NCI-H2081 treated with DMSO at 0.1 percent for 48 hours (cell line): ENCODE results near the gene FAM131C.
"Not testable (repeated sequence)": the region's sequence is repeated elsewhere in the genome, so short reads cannot be mapped to it uniquely, and the experiment has no call there.

ENCODE experiments used
- DNase-seq: peaks from one replicate; lab custom pipeline; 2025; lab: John Stamatoyannopoulos, UW

Gene FAM131C

GRCh38 chr1:16033103-16033632 lies 40.3 kb downstream of the FAM131C start:
- DNase-seq = not testable (repeated sequence)

DNA sequence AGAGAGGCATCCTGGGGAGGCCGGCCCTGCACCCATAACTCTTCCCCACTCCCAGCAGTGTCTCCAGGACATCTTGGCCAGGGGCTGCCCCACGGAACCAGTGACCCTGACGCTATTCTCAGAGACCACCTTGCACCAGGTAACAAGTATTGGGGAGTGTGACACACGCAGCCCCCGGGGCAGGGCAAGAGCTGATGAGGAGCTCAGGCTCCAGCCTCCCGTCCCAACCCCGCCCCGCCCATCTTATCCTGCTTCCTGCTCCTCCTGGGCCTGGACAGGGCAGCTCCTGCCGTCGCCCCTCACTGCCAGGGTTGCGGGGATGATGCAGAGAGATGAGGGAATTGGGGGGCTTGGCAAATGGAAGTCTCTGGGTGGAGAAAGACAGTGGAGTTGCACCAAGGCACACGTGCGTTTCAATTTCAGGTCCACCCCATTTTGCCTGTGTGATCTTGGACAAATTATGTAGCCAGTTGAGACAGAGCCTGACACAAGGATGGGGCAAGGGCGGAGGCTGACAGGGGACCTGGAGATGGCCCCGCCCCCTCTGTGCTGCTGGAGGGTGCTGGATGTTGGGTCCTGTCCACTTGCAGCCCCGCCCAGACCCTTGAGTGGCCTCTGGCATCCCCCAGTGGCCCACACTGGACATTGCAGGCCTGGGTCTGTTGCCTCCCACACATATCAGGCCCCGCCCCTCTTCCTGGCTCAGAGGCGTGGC lies 40.9 kb downstream of the FAM131C start:
- no peak for DNase-seq

- no peak for DNase-seq
Observed at GRCh38 chr1:16031551-16031950, 41.9 kb downstream of the FAM131C start.

DNA sequence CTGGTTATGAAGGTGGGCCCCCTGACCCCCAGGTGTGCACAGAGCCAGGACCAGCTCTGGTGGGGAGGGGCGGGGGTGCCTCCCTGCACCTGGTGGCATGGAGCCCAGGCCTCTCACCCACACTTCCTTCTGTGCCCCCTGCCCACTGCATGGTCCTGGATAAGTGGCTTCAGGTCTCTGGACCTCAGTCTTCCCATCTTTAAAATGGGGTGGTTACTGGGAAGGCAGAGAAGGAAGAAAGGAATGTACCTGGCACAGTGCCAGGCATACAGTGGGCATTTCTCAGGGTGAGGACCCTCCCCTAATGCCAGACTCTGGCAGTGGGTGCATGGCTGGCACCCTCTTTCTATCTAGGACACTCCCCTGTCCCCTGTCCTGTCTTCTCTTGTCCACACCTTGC lies 44.2 kb downstream of the FAM131C start:
- DNase-seq = no peak

- not testable (repeated sequence) for DNase-seq
Observed at GRCh38 chr1:16029003-16029268, 44.5 kb downstream of the FAM131C start.

DNA sequence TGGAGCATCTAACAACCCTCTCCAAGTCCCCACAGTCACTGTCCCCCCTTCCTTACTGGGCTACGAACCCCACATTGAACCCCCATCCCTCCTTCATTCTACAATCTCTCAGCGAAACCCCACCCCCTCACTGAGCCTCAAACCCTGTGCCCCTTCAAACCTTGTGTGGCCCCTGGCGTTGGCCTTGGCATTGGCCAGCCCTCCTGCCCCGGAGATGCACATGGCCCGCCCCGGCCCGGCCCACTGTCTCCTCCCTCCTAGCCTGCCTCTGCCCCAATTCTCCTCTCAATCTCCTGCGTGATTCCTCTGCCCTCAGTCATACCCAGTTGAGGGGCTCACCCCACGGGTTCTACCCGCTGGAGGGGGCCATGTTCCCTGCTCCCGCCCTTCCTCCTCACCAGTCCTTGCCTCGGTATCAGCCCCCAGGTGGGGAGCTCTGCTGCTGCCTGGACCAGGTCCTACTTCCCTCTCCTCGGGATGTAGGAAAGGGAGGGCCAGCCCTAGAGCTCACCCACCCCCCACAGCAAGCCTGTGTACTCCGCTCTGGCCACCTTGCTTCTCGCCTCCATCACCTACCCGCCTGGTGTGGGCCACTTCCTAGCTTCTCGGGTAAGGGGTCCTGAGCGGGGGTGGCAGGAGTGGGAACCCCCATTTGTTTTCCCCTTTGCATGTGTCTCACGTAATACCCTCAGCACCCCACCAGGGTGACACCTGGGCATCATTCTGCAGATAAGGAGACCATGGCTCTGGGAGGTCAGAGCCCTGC lies 45.0 kb downstream of the FAM131C start:
- no peak for DNase-seq

DNA sequence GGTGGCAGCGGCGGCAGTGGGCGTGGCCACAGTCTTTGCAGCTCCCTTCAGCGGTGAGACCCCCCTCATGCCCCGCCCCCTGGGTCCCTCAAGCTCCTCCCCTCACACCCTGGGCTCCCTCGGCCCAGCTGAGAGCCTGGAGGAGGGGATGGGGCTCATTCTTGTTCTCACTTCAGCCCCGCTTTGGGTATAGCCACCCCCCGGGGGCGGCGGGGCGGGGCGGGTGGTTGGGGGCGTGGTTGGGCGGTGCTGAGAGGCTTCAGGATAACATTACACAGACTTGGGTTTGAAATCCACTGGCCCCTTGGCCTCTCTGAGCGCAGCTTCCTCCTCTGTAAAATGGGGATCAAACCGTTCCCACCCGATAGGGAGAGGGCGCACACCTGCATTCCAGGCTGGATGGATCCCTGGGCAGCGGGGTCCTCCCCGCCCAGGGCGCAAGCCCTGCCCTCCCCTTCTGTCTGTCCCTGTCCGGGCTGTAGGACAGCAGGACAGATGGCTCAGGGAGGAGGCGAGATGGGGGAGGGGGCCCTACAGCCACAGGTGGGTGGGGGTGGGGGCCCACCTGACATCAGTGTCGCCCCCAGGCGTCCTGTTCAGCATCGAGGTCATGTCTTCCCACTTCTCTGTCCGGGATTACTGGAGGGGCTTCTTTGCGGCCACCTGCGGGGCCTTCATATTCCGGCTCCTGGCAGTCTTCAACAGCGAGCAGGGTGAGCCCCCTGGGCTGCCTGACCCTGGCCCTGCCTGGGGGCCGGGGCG lies 46.5 kb downstream of the FAM131C start:
- no peak for DNase-seq

DNA sequence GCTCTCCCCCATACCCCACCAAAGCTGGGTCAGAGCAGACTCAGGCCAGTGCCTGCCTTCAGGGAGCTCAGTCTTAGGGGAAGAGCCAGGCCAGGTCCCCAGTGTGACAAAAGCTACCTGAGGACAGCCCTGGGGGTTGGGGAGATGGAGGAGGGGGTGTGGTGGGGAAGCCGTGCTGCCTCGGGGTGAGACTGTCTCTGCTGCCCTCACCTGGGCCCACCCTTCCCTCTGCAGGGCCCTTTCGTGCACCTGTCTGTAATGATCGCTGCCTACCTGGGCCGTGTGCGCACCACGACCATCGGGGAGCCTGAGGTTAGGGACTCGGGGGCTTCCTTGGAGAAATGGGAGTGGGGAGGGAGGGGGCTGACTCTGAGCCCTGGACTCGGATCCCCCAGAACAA lies 47.1 kb downstream of the FAM131C start:
- not testable (repeated sequence) for DNase-seq

GRCh38 chr1:16023050-16023653 lies 50.3 kb downstream of the FAM131C start:
- no peak for DNase-seq

- DNase-seq = no peak
Observed at GRCh38 chr1:16022393-16022792, 51.1 kb downstream of the FAM131C start.

- DNase-seq = no peak
Observed at GRCh38 chr1:16021681-16022080, 51.8 kb downstream of the FAM131C start, which contains the start of gene CLCNKA. Gene CLCNKA (plus strand): TSS chr1:16022036. CDS start chr1:16022620, 584 bp downstream.

DNA sequence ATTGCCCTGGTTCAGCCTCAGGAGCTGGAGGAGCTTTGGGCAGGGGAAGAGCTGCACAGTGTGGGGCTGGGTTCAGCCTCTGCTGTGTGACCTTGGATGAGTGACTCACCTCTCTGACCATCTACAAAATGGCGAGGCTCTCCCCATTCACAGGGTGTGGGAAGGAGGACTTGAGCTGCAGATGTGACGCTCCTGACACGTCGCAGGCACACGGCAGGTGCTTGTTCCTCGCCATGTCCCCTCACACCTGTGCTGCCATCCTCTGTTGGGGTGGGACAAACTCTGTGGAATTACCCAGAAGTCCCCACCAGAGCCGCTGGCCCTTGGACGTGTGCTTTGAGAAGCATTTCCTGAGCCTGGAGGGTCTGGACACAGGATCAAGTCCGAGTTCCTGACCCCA lies 52.6 kb downstream of the FAM131C start:
- DNase-seq = not testable (repeated sequence)

- DNase-seq = no peak
Observed at GRCh38 chr1:16020325-16020724, 53.1 kb downstream of the FAM131C start.

- no peak for DNase-seq
Observed at GRCh38 chr1:16019644-16020277, 53.7 kb downstream of the FAM131C start.

DNA sequence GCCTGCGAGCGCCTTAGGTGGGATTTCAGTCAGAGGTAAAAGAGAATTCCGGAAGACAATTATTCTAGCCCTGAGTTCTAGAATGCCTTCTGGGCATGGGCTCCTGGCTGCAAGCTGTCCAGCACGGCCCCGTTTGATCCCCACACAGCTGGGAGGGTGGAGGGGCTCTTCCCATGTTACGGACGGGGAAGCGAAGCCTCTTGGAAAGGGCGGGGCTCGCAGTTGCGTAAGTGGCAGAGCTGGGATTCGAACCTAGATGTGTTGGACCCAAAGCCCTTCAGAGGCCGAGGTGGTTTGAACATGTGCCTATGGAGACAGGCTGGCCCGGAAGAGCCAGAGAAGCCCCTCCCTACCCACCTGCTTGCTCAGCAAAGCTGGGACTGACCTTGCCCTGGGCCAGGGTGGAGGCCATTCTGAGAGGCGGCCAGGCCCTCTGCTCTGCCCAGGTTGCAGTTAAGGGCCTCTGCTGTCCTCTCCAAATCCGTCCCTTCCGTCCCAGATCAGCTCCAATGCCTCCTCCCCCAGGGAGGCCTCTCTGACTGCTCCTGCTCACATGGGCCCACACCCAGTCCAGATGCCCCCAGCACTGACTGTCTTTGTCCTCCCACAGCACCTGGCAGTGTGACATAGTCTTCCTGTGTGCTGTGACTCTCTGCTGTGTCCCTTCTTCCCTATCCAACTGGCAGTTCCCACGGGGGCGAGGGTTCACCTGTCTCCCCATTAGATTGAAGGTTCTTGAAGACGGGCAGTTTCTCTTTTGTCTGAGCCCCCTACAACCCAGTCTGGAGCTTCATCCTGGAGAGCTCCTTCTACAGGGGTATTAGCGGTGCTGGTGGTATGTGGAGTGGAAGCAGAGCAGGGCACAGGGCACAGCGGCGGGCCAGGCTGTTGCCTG lies 54.5 kb downstream of the FAM131C start:
- no peak for DNase-seq

DNA sequence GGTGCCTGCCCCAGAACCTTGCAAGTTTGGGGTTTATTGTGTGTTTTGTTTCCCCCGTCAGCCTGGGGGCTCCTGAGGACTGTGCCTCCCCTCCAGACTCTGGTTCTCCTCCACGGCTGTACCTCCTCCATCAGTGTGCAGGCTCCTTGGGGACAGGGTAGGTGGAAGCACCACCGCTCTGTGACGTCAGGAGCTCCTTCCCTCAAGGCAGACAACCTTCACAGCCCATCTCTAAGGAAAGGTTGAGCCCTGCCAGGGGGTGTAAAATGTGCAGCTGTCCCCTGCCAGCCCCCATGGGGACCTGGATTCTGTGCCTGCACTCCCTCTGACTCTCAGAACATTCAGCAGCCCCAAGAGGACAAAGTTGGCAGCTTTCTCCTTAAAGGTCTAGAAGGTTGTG lies 55.1 kb downstream of the FAM131C start:
- no peak for DNase-seq

DNA sequence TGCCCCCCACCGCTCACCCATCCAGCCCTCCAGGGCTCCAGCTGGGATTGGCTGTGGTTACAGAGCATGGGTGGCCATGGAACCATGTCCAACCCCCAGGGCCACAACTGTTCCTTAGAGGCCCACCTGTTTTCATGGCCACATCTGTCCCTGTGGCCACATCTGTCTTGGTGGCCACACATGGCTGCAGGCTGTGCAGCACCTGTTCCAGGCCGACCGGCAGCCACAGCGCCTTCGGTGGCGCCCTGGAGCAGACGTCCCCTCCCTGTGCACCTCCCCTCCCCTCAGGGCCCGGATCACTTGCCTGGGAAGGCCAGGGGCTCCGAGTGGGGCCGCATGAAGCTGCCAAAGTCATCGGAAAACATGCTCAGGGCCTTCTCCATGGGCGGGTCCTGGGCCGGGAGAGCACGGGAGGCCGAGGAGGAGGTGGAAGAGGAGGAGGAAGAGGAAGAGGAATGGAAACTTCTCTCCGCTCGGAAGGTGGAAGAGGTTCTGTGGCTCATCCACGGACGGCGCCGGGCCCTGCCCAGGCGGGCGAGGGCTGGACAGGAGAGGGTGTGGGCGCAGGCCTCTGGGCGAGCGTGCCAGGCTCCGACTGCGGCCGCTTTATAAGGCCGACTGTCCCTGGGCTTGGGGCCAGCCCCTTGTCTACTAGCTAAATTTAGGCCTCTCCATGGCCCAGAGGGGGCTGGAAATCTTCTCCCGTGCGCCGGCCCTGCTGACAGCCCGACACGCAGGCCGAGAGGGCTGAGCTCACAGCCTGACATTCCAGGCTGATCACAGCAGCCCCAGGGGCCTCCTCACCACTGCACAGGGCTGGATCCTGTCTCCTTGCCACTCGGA lies 55.8 kb downstream of the FAM131C start, which contains the start of gene HSPB7:
HSPB7 (minus strand) TSS at position 583 of the 843 bp plus-strand sequence; CDS start at position 503, 80 bp downstream.
- DNase-seq = no peak

- DNase-seq = no peak
Observed at GRCh38 chr1:16017076-16017460, 56.4 kb downstream of the FAM131C start.
